IMR-90 (cell line): Measurements from ENCODE around the gene SPATA33. TPM values are rescaled to one million over a fixed set of nuclear protein-coding genes. Genes with fewer than 3 reads are reported as not detected.
"Not testable (repeated sequence)": the region's sequence is repeated elsewhere in the genome, so short reads cannot be mapped to it uniquely, and the experiment has no call there.

Experiments used
- ATAC-seq: fragments of 200-7000 bp; cut with Tn5 transposase; 2 replicates; pipeline ENCODE4 v1.9.1; 2020; ENCODE audit warnings: low read depth, mild to moderate bottlenecking, moderate library complexity
- BruUV-seq: library from RNA; stranded (reverse); fragments of 400-500 nt; replicated peaks from 2 replicates; lab custom pipeline; 2021; lab: Mats Ljungman, UMichigan
- CTCF ChIA-PET: fragments of 300-600 bp; formaldehyde crosslinking; extraction: SDS; loops from one replicate; lab custom pipeline; 2021; ENCODE audit warnings: antibody characterized with exemption; lab: Yijun Ruan, JAX
- POLR2A ChIA-PET: fragments of 300-600 bp; sonication (Branson Sonifier 250); formaldehyde crosslinking; loops from one replicate; lab custom pipeline; 2022; ENCODE audit warnings: antibody characterized with exemption; ENCODE audit not compliant: unreplicated experiment; lab: Charles Lee
- DNase-seq: peaks from one replicate; pipeline ENCODE4 v3.0.0; 2013
- H2AFZ ChIP-seq: replicated peaks from 2 replicates; pipeline ENCODE3; 2013; ENCODE audit warnings: low read length, mild to moderate bottlenecking; ENCODE audit not compliant: poor library complexity
- H2AK5ac ChIP-seq: 2 replicates; pipeline ENCODE4 v1.6.1; 2013; ENCODE audit warnings: low read depth, low read length, inconsistent platforms
- H2AK9ac ChIP-seq: replicated peaks from 2 replicates; pipeline ENCODE3; 2013; ENCODE audit warnings: mild to moderate bottlenecking, low read depth, low read length, moderate library complexity; ENCODE audit not compliant: poor library complexity
- H2BK120ac ChIP-seq: 2 replicates; pipeline ENCODE4 v1.6.1; 2013; ENCODE audit warnings: low read depth, low read length, inconsistent platforms
- H2BK15ac ChIP-seq: 3 replicates; pipeline ENCODE4 v1.6.1; 2013; ENCODE audit warnings: low read depth, low read length, inconsistent platforms
- H2BK20ac ChIP-seq: 2 replicates; pipeline ENCODE4 v1.6.1; 2013; ENCODE audit warnings: low read depth, mild to moderate bottlenecking, inconsistent platforms, low read length, moderate library complexity
- H2BK5ac ChIP-seq: 2 replicates; pipeline ENCODE4 v1.6.1; 2013; ENCODE audit warnings: mild to moderate bottlenecking, low read depth, low read length, inconsistent platforms; ENCODE audit not compliant: poor library complexity, severe bottlenecking
- H3K14ac ChIP-seq: replicated peaks from 2 replicates; pipeline ENCODE4 v1.6.1; 2013; ENCODE audit warnings: low read depth, low read length, inconsistent platforms
- H3K18ac ChIP-seq: 2 replicates; pipeline ENCODE4 v1.6.1; 2013; ENCODE audit warnings: low read depth, low read length, control low read depth
- H3K23ac ChIP-seq: 2 replicates; pipeline ENCODE4 v1.6.1; 2013; ENCODE audit warnings: low read depth, low read length, inconsistent platforms
- H3K27ac ChIP-seq: 2 replicates; pipeline ENCODE4 v1.5.1; 2013; ENCODE audit warnings: mild to moderate bottlenecking, control low read depth, low read length; ENCODE audit not compliant: insufficient read depth
- H3K27me3 ChIP-seq: 2 replicates; pipeline ENCODE4 v1.6.1; 2013; ENCODE audit warnings: low read length; ENCODE audit not compliant: control insufficient read depth, insufficient read depth
- H3K36me3 ChIP-seq: 2 replicates; pipeline ENCODE4 v1.6.1; 2013; ENCODE audit warnings: low read length, mixed read lengths; ENCODE audit not compliant: control insufficient read depth, insufficient read depth
- H3K4ac ChIP-seq: 2 replicates; pipeline ENCODE4 v1.6.1; 2013; ENCODE audit warnings: low read depth, low read length, inconsistent platforms
- H3K4me1 ChIP-seq: 2 replicates; pipeline ENCODE4 v1.6.1; 2013; ENCODE audit warnings: low read length, mixed read lengths; ENCODE audit not compliant: control insufficient read depth, insufficient read depth
- H3K4me2 ChIP-seq: 2 replicates; pipeline ENCODE4 v1.6.1; 2013; ENCODE audit warnings: low read depth, mild to moderate bottlenecking, control low read depth, low read length, moderate library complexity
- H3K4me3 ChIP-seq: 2 replicates; pipeline ENCODE4 v1.5.1; 2013; ENCODE audit warnings: low read depth, mild to moderate bottlenecking, control low read depth, low read length, moderate library complexity; ENCODE audit not compliant: insufficient read depth
- H3K56ac ChIP-seq: 2 replicates; pipeline ENCODE4 v1.6.1; 2013; ENCODE audit warnings: low read length, inconsistent platforms; ENCODE audit not compliant: insufficient read depth; ENCODE audit errors: extremely low read depth
- H3K79me1 ChIP-seq, 2 experiments: 2 replicates each; pipeline ENCODE4 v1.6.1; 2013; ENCODE audit warnings: low read length in 2 of 2, inconsistent platforms in 1 of 2, low read depth in 1 of 2
- H3K9ac ChIP-seq: 2 replicates; pipeline ENCODE4 v1.6.1; 2013; ENCODE audit warnings: low read depth, low read length, control low read depth
- H3K9me1 ChIP-seq: 2 replicates; pipeline ENCODE4 v1.6.1; 2013; ENCODE audit warnings: low read length, inconsistent platforms; ENCODE audit not compliant: insufficient read depth
- H3K9me3 ChIP-seq: 2 replicates; pipeline ENCODE4 v1.6.1; 2013; ENCODE audit warnings: low read length; ENCODE audit not compliant: control insufficient read depth, insufficient read depth
- H4K20me1 ChIP-seq: 2 replicates; pipeline ENCODE4 v1.6.1; 2013; ENCODE audit warnings: low read length, inconsistent platforms; ENCODE audit not compliant: insufficient read depth
- H4K5ac ChIP-seq: 2 replicates; pipeline ENCODE4 v1.6.1; 2013; ENCODE audit warnings: mild to moderate bottlenecking, low read depth, low read length, control low read depth
- H4K8ac ChIP-seq, 2 experiments: 2 replicates each; pipeline ENCODE4 v1.6.1; 2013; ENCODE audit warnings: low read depth in 2 of 2, low read length in 2 of 2, control low read depth in 1 of 2, inconsistent platforms in 1 of 2
- H4K91ac ChIP-seq: 2 replicates; pipeline ENCODE4 v1.6.1; 2013; ENCODE audit warnings: low read depth, low read length, inconsistent platforms; ENCODE audit not compliant: insufficient read depth
- WGBS, 2 experiments: methylation state at CpG; one replicate each; pipeline versions ENCODE4 v1.1.5 to v1.1.7; 2013; ENCODE audit warnings: missing lambda C conversion rate in 2 of 2; ENCODE audit not compliant: insufficient read length in 1 of 2; ENCODE audit errors: extremely low coverage in 2 of 2; 5-methylcytosine and 5-hydroxymethylcytosine counted together
- dilution Hi-C: fragments of 300-500 bp; cut with HindIII; formaldehyde crosslinking; loops from one replicate; pipeline ENCODE4 v1.14.3; 2018; ENCODE audit warnings: low sequenced_read_pairs; ENCODE audit not compliant: unreplicated experiment
- in situ Hi-C: fragments of 300-500 bp; cut with MboI; formaldehyde crosslinking; loops from 3 replicates; pipeline ENCODE4 v1.14.3; 2019; ENCODE audit warnings: low sequenced_read_pairs, inconsistent platforms, mixed read lengths
- intact Hi-C: fragments of 100-400 bp; cut with micrococcal nuclease; formaldehyde crosslinking; loops from 2 replicates; pipeline ENCODE4 v1.10.0; 2022
- polyA plus RNA-seq, 3 experiments: library from polyadenylated mRNA; depleted of rRNA; stranded (reverse); fragments of >200 nt; gene quantifications; 2 replicates each; pipeline ENCODE4 v1.2.3, GENCODE V29; 2012; ENCODE audit warnings: low replicate concordance in 1 of 3
- total RNA-seq: library from RNA; depleted of rRNA; stranded (reverse); fragments of >200 nt; gene quantifications from 2 replicates; pipeline ENCODE4 v1.2.3, GENCODE V29; 2012

Gene SPATA33
- total and polyA plus RNA-seq, 2 of the 4 experiments (the other 2 are of a cell fraction), result 0.90 to 3.4 TPM

DNA sequence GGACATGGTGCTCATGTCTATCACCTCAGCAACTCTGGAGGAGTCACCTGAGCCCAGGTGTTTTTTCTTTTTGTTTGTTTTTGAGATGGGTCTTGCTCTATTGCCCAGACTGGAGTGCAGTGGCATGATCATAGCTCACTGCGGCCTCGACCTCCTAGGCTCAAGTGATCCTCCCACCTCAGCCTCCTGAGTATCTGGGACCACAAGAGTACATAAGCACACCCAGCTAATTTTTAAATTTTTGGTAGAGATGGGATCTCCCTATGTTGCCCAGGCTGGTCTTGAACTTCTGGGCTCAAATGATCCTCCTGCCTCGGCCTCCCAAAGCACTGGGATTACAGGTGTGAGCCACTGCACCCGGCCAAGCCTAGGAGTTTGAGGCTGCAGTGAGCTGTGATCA is 32.0 kb downstream of the SPATA33 start:
- H2AK5ac ChIP-seq, H3K18ac ChIP-seq, H3K4ac ChIP-seq, H3K14ac ChIP-seq, H4K8ac ChIP-seq, H3K56ac ChIP-seq, H3K9me1 ChIP-seq, H3K27me3 ChIP-seq, H3K27ac ChIP-seq, H3K23ac ChIP-seq, DNase-seq, in situ Hi-C loops, H2AFZ ChIP-seq, H3K4me2 ChIP-seq, H4K91ac ChIP-seq, H2BK5ac ChIP-seq, H4K20me1 ChIP-seq, H4K5ac ChIP-seq, H3K9me3 ChIP-seq, H2BK15ac ChIP-seq, H2AK9ac ChIP-seq, intact Hi-C loops, dilution Hi-C loops, ATAC-seq, H3K4me1 ChIP-seq, BruUV-seq, H2BK20ac ChIP-seq, H3K4me3 ChIP-seq, POLR2A ChIA-PET, H2BK120ac ChIP-seq, H3K9ac ChIP-seq: not testable (repeated sequence)
- H3K79me1 ChIP-seq, result peaks cover 28 to 36% of the 10 kb centered on the region in 2 experiments
- WGBS, 2 experiments, result no CpG with 5 or more reads among the region's 4 CpGs
- CTCF ChIA-PET, result interaction anchor here (1.5 kb wide), 1 partner anchor 11 kb away, joined by 4 read pairs; no protein-coding TSS in a partner anchor
- peaks cover 39% of the 10 kb centered on the region for H3K36me3 ChIP-seq
